GM19328 (cell line): ENCODE measurements around the gene FNDC3A.
"Not testable (repeated sequence)": the region's sequence is repeated elsewhere in the genome, so short reads cannot be mapped to it uniquely, and the experiment has no call there.

Experiments
- ATAC-seq: cut with Tn5 transposase; IDR thresholded peaks from one replicate; pipeline ENCODE4 v1.9.1; 2021; ENCODE audit warnings: mild to moderate bottlenecking, moderate library complexity; ENCODE audit not compliant: unreplicated experiment

FNDC3A gene

GRCh38 chr13:48975101-48975855 is 434 bp upstream of the FNDC3A start:
- ATAC-seq: peak; percentile 10

- no peak for ATAC-seq
Observed at GRCh38 chr13:48976576-48977285, 1.0 kb downstream of the FNDC3A start.

GRCh38 chr13:48977286-48977625 is 1.5 kb downstream of the FNDC3A start:
- no peak for ATAC-seq

GRCh38 chr13:48977973-48978372 is 2.3 kb downstream of the FNDC3A start:
- no peak for ATAC-seq

GRCh38 chr13:48978942-48979601 is 3.4 kb downstream of the FNDC3A start:
- no peak for ATAC-seq

GRCh38 chr13:48979892-48980291 is 4.2 kb downstream of the FNDC3A start:
- peak; percentile 41 for ATAC-seq

GRCh38 chr13:48983331-48983730 is 7.6 kb downstream of the FNDC3A start:
- no peak for ATAC-seq

- no peak for ATAC-seq
Observed at GRCh38 chr13:48985756-48986155, 10.0 kb downstream of the FNDC3A start.

GRCh38 chr13:48990900-48991299 is 15.2 kb downstream of the FNDC3A start:
- no peak for ATAC-seq

- no peak for ATAC-seq
Observed at GRCh38 chr13:48993150-48993549, 17.4 kb downstream of the FNDC3A start.

- ATAC-seq: no peak
Observed at GRCh38 chr13:48994706-48995105, 19.0 kb downstream of the FNDC3A start.

- no peak for ATAC-seq
Observed at GRCh38 chr13:48998641-48999292, 23.1 kb downstream of the FNDC3A start.

GRCh38 chr13:49000247-49000646 is 24.5 kb downstream of the FNDC3A start:
- ATAC-seq: no peak

GRCh38 chr13:49018986-49019635 is 43.4 kb downstream of the FNDC3A start:
- not testable (repeated sequence) for ATAC-seq

- no peak for ATAC-seq
Observed at GRCh38 chr13:49020328-49020727, 44.6 kb downstream of the FNDC3A start.

GRCh38 chr13:49020940-49021553 is 45.3 kb downstream of the FNDC3A start:
- no peak for ATAC-seq

GRCh38 chr13:49021953-49022352 is 46.2 kb downstream of the FNDC3A start:
- ATAC-seq: no peak

- no peak for ATAC-seq
Observed at GRCh38 chr13:49022472-49023144, 46.9 kb downstream of the FNDC3A start.

GRCh38 chr13:49023431-49023830 is 47.7 kb downstream of the FNDC3A start:
- ATAC-seq: no peak

- no peak for ATAC-seq
Observed at GRCh38 chr13:49026851-49027250, 51.1 kb downstream of the FNDC3A start.
